HEK293 (cell line): ENCODE results near the gene NAT16.

Experiments used
- GFI1B ChIP-seq: fragments of 450-650 bp; formaldehyde crosslinking; IDR thresholded peaks from 2 replicates; pipeline ENCODE4 v1.5.1; 2016; ENCODE audit warnings: missing biosample characterization, missing genetic modification characterization
- HOXA7 ChIP-seq: sonication (generic); formaldehyde crosslinking; IDR thresholded peaks from 2 replicates; pipeline ENCODE4 v1.8.1; 2022; ENCODE audit warnings: missing genetic modification reagents, borderline replicate concordance
- HOXC10 ChIP-seq: sonication (generic); formaldehyde crosslinking; IDR thresholded peaks from 2 replicates; pipeline ENCODE4 v1.8.1; 2023; ENCODE audit warnings: mild to moderate bottlenecking, missing genetic modification reagents
- KLF16 ChIP-seq: fragments of 450-650 bp; formaldehyde crosslinking; IDR thresholded peaks from 2 replicates; pipeline ENCODE4 v1.5.1; 2017; ENCODE audit warnings: missing biosample characterization, missing genetic modification characterization
- KLF9 ChIP-seq: fragments of 450-650 bp; formaldehyde crosslinking; IDR thresholded peaks from 2 replicates; pipeline ENCODE4 v1.5.1; 2016; ENCODE audit warnings: missing biosample characterization, missing genetic modification characterization, low read depth
- MZF1 ChIP-seq: fragments of 450-650 bp; formaldehyde crosslinking; IDR thresholded peaks from 2 replicates; pipeline ENCODE4 v1.5.1; 2017; ENCODE audit warnings: missing biosample characterization, missing genetic modification characterization, borderline replicate concordance
- REPIN1 ChIP-seq: fragments of 450-650 bp; formaldehyde crosslinking; IDR thresholded peaks from 2 replicates; pipeline ENCODE4 v1.5.1; 2017; ENCODE audit warnings: missing biosample characterization, missing genetic modification characterization, low read depth
- ZBTB1 ChIP-seq: fragments of 450-650 bp; formaldehyde crosslinking; IDR thresholded peaks from 2 replicates; pipeline ENCODE4 v1.5.1; 2016; ENCODE audit warnings: missing biosample characterization, missing genetic modification characterization
- ZFP3 ChIP-seq: fragments of 450-650 bp; formaldehyde crosslinking; IDR thresholded peaks from 2 replicates; pipeline ENCODE4 v1.5.1; 2016; ENCODE audit warnings: low read depth, missing biosample characterization, missing genetic modification characterization
- ZNF10 ChIP-seq: fragments of 450-650 bp; formaldehyde crosslinking; IDR thresholded peaks from 2 replicates; pipeline ENCODE4 v1.5.1; 2017; ENCODE audit warnings: missing biosample characterization, missing genetic modification characterization
- ZNF155 ChIP-seq: fragments of 450-650 bp; formaldehyde crosslinking; IDR thresholded peaks from 2 replicates; pipeline ENCODE4 v1.5.1; 2016; ENCODE audit warnings: missing biosample characterization, missing genetic modification characterization
- ZNF169 ChIP-seq: fragments of 450-650 bp; formaldehyde crosslinking; IDR thresholded peaks from 2 replicates; pipeline ENCODE4 v1.5.1; 2016; ENCODE audit warnings: missing biosample characterization, missing genetic modification characterization
- ZNF175 ChIP-seq: fragments of 450-650 bp; formaldehyde crosslinking; IDR thresholded peaks from 2 replicates; pipeline ENCODE4 v1.5.1; 2016; ENCODE audit warnings: missing biosample characterization, missing genetic modification characterization
- ZNF2 ChIP-seq: fragments of 450-650 bp; formaldehyde crosslinking; IDR thresholded peaks from 2 replicates; pipeline ENCODE4 v1.5.1; 2016; ENCODE audit warnings: missing biosample characterization, missing genetic modification characterization
- ZNF274 ChIP-seq, 2 experiments: fragments of 200-500 bp in 1 of 2; fragments of 450-650 bp in 1 of 2; sonication (Bioruptor generic) in 1 of 2; formaldehyde crosslinking in 1 of 2; IDR thresholded peaks; 2 replicates each; pipeline versions ENCODE4 v1.5.1 to v1.6.1; 2014 to 2016; ENCODE audit warnings: borderline replicate concordance in 1 of 2, inconsistent platforms in 1 of 2, low read length in 1 of 2, missing biosample characterization in 1 of 2, missing genetic modification characterization in 1 of 2
- ZNF311 ChIP-seq: fragments of 450-650 bp; formaldehyde crosslinking; IDR thresholded peaks from 2 replicates; pipeline ENCODE4 v1.5.1; 2017; ENCODE audit warnings: missing biosample characterization, missing genetic modification characterization, borderline replicate concordance
- ZNF404 ChIP-seq: fragments of 450-650 bp; formaldehyde crosslinking; IDR thresholded peaks from 2 replicates; pipeline ENCODE4 v1.5.1; 2017; ENCODE audit warnings: missing biosample characterization, missing genetic modification characterization
- ZNF548 ChIP-seq: fragments of 450-650 bp; formaldehyde crosslinking; IDR thresholded peaks from 2 replicates; pipeline ENCODE4 v1.5.1; 2016; ENCODE audit warnings: missing biosample characterization, missing genetic modification characterization
- ZNF558 ChIP-seq: fragments of 450-650 bp; formaldehyde crosslinking; IDR thresholded peaks from 2 replicates; pipeline ENCODE4 v1.5.1; 2016; ENCODE audit warnings: missing biosample characterization, missing genetic modification characterization
- ZNF585B ChIP-seq: fragments of 450-650 bp; formaldehyde crosslinking; IDR thresholded peaks from 2 replicates; pipeline ENCODE4 v1.5.1; 2016; ENCODE audit warnings: missing biosample characterization, missing genetic modification characterization
- ZNF660 ChIP-seq: fragments of 450-650 bp; IDR thresholded peaks from 2 replicates; pipeline ENCODE4 v1.5.1; 2018; ENCODE audit warnings: missing biosample characterization, mild to moderate bottlenecking, missing genetic modification characterization
- ZNF777 ChIP-seq: fragments of 450-650 bp; formaldehyde crosslinking; IDR thresholded peaks from 2 replicates; pipeline ENCODE4 v1.5.1; 2017; ENCODE audit warnings: missing biosample characterization, missing genetic modification characterization, borderline replicate concordance
- TF ChIP-seq, protein P1 (sequence below): fragments of 450-650 bp; formaldehyde crosslinking; IDR thresholded peaks from 2 replicates; pipeline ENCODE4 v1.5.1; 2016; ENCODE audit warnings: missing biosample characterization, missing genetic modification characterization
- TF ChIP-seq, protein P2 (sequence below): fragments of 450-650 bp; formaldehyde crosslinking; IDR thresholded peaks from 2 replicates; pipeline ENCODE4 v1.5.1; 2017; ENCODE audit warnings: missing biosample characterization, missing genetic modification characterization
- TF ChIP-seq, protein P3 (sequence below): fragments of 450-650 bp; formaldehyde crosslinking; IDR thresholded peaks from 2 replicates; pipeline ENCODE4 v1.5.1; 2016; ENCODE audit warnings: missing biosample characterization, missing genetic modification characterization
- TF ChIP-seq, protein P4 (sequence below): fragments of 450-650 bp; formaldehyde crosslinking; IDR thresholded peaks from 2 replicates; pipeline ENCODE4 v1.5.1; 2017; ENCODE audit warnings: missing biosample characterization, missing genetic modification characterization
- TF ChIP-seq, protein P5 (sequence below): fragments of 450-650 bp; formaldehyde crosslinking; IDR thresholded peaks from 2 replicates; pipeline ENCODE4 v1.5.1; 2016; ENCODE audit warnings: missing biosample characterization, missing genetic modification characterization

NAT16 gene

DNA sequence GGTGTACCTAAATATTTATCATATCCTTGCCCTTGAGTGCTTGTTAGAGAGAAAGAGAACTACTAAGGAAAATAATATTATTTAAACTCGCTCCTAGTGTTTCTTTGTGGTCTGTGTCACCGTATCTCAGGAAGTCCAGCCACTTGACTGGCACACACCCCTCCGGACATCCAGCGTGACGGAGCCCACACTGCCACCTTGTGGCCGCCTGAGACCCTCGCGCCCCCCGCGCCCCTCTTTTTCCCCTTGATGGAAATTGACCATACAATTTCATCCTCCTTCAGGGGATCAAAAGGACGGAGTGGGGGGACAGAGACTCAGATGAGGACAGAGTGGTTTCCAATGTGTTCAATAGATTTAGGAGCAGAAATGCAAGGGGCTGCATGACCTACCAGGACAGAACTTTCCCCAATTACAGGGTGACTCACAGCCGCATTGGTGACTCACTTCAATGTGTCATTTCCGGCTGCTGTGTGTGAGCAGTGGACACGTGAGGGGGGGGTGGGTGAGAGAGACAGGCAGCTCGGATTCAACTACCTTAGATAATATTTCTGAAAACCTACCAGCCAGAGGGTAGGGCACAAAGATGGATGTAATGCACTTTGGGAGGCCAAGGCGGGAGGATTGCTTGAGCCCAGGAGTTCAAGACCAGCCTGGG, 41.8 kb downstream of the NAT16 start (continued):
- TF ChIP-seq, protein P1, sequence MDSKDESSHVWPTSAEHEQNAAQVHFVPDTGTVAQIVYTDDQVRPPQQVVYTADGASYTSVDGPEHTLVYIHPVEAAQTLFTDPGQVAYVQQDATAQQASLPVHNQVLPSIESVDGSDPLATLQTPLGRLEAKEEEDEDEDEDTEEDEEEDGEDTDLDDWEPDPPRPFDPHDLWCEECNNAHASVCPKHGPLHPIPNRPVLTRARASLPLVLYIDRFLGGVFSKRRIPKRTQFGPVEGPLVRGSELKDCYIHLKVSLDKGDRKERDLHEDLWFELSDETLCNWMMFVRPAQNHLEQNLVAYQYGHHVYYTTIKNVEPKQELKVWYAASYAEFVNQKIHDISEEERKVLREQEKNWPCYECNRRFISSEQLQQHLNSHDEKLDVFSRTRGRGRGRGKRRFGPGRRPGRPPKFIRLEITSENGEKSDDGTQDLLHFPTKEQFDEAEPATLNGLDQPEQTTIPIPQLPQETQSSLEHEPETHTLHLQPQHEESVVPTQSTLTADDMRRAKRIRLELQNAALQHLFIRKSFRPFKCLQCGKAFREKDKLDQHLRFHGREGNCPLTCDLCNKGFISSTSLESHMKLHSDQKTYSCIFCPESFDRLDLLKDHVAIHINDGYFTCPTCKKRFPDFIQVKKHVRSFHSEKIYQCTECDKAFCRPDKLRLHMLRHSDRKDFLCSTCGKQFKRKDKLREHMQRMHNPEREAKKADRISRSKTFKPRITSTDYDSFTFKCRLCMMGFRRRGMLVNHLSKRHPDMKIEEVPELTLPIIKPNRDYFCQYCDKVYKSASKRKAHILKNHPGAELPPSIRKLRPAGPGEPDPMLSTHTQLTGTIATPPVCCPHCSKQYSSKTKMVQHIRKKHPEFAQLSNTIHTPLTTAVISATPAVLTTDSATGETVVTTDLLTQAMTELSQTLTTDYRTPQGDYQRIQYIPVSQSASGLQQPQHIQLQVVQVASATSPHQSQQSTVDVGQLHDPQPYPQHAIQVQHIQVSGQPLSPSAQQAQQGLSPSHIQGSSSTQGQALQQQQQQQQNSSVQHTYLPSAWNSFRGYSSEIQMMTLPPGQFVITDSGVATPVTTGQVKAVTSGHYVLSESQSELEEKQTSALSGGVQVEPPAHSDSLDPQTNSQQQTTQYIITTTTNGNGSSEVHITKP (tag by site-specific recombination), result peak; percentile 63
- TF ChIP-seq ZNF2 (tag by site-specific recombination) (peak; percentile 100), KLF16 (0 out of 2 replicates have a peak, but pooled peaks have one; percentile 72), ZNF169 (no peak), ZFP3 (no peak), ZNF175 (tag by site-specific recombination) (no peak), ZNF10 (tag by site-specific recombination) (no peak), ZNF660 (tag by site-specific recombination) (peak; percentile 86), HOXC10 (CRISPR knock-in tag) (no peak), ZNF585B (no peak), MZF1 (no peak; the same call in 1 of the 2 replicates), ZNF274 (IDR thresholded peaks at IDR 0.05; ENCODE audit: low read length) (no peak), ZNF274 (tag by site-specific recombination; IDR thresholded peaks at IDR 0.05; ENCODE audit: borderline replicate concordance) (no peak), ZNF311 (tag by site-specific recombination) (no peak), ZNF777 (tag by site-specific recombination) (no peak), ZNF548 (no peak), ZNF404 (tag by site-specific recombination) (no peak), ZBTB1 (tag by site-specific recombination) (0 out of 2 replicates have a peak, but pooled peaks have one; percentile 41), HOXA7 (CRISPR knock-in tag) (no peak), ZNF558 (tag by site-specific recombination) (peak; percentile 89), GFI1B (tag by site-specific recombination) (0 out of 2 replicates have a peak, but pooled peaks have one; percentile 14), KLF9 (tag by site-specific recombination) (peak; percentile 77), REPIN1 (tag by site-specific recombination) (no peak), ZNF155 (tag by site-specific recombination) (no peak)
- TF ChIP-seq, protein P2, sequence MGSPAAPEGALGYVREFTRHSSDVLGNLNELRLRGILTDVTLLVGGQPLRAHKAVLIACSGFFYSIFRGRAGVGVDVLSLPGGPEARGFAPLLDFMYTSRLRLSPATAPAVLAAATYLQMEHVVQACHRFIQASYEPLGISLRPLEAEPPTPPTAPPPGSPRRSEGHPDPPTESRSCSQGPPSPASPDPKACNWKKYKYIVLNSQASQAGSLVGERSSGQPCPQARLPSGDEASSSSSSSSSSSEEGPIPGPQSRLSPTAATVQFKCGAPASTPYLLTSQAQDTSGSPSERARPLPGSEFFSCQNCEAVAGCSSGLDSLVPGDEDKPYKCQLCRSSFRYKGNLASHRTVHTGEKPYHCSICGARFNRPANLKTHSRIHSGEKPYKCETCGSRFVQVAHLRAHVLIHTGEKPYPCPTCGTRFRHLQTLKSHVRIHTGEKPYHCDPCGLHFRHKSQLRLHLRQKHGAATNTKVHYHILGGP, result no peak
- TF ChIP-seq, protein P3, sequence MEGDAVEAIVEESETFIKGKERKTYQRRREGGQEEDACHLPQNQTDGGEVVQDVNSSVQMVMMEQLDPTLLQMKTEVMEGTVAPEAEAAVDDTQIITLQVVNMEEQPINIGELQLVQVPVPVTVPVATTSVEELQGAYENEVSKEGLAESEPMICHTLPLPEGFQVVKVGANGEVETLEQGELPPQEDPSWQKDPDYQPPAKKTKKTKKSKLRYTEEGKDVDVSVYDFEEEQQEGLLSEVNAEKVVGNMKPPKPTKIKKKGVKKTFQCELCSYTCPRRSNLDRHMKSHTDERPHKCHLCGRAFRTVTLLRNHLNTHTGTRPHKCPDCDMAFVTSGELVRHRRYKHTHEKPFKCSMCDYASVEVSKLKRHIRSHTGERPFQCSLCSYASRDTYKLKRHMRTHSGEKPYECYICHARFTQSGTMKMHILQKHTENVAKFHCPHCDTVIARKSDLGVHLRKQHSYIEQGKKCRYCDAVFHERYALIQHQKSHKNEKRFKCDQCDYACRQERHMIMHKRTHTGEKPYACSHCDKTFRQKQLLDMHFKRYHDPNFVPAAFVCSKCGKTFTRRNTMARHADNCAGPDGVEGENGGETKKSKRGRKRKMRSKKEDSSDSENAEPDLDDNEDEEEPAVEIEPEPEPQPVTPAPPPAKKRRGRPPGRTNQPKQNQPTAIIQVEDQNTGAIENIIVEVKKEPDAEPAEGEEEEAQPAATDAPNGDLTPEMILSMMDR, result peak; percentile 74; the same call in 1 of the 2 replicates
- TF ChIP-seq, protein P4, sequence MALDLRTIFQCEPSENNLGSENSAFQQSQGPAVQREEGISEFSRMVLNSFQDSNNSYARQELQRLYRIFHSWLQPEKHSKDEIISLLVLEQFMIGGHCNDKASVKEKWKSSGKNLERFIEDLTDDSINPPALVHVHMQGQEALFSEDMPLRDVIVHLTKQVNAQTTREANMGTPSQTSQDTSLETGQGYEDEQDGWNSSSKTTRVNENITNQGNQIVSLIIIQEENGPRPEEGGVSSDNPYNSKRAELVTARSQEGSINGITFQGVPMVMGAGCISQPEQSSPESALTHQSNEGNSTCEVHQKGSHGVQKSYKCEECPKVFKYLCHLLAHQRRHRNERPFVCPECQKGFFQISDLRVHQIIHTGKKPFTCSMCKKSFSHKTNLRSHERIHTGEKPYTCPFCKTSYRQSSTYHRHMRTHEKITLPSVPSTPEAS (tag by site-specific recombination), result peak; percentile 54; the same call in 1 of the 2 replicates
- TF ChIP-seq, protein P5, sequence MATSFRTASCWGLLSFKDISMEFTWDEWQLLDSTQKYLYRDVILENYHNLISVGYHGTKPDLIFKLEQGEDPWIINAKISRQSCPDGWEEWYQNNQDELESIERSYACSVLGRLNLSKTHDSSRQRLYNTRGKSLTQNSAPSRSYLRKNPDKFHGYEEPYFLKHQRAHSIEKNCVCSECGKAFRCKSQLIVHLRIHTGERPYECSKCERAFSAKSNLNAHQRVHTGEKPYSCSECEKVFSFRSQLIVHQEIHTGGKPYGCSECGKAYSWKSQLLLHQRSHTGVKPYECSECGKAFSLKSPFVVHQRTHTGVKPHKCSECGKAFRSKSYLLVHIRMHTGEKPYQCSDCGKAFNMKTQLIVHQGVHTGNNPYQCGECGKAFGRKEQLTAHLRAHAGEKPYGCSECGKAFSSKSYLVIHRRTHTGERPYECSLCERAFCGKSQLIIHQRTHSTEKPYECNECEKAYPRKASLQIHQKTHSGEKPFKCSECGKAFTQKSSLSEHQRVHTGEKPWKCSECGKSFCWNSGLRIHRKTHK (tag by site-specific recombination), result no peak
